Effector memory CD4-positive, alpha-beta T cell (primary cell): Measurements from ENCODE around the gene DSG2.

Experiments used
- DNase-seq, 3 donors: peaks; one replicate each; pipeline ENCODE4 v3.0.0-alpha.2; 2020
- H3K27ac ChIP-seq: 2 replicates; pipeline ENCODE4 v1.7.0; 2013; ENCODE audit warnings: mild to moderate bottlenecking, low read length, moderate library complexity; ENCODE audit not compliant: insufficient read depth, poor library complexity, severe bottlenecking
- H3K27me3 ChIP-seq: replicated peaks from 2 replicates; pipeline ENCODE4 v1.7.0; 2013; ENCODE audit warnings: mild to moderate bottlenecking, low read length; ENCODE audit not compliant: insufficient read depth, control insufficient read depth, poor library complexity, severe bottlenecking
- H3K36me3 ChIP-seq: 2 replicates; pipeline ENCODE4 v1.7.0; 2013; ENCODE audit warnings: mild to moderate bottlenecking, low read length, moderate library complexity; ENCODE audit not compliant: control insufficient read depth, insufficient read depth
- H3K4me1 ChIP-seq: 2 replicates; pipeline ENCODE4 v1.7.0; 2013; ENCODE audit warnings: low read length, mild to moderate bottlenecking; ENCODE audit not compliant: control insufficient read depth, insufficient read depth, poor library complexity, severe bottlenecking
- H3K4me3 ChIP-seq: 2 replicates; pipeline ENCODE4 v1.7.0; 2013; ENCODE audit warnings: low read length, low read depth, mild to moderate bottlenecking; ENCODE audit not compliant: insufficient read depth, poor library complexity, severe bottlenecking
- H3K9me3 ChIP-seq: 2 replicates; pipeline ENCODE4 v1.7.0; 2013; ENCODE audit warnings: mild to moderate bottlenecking, low read length, moderate library complexity; ENCODE audit not compliant: control insufficient read depth

DSG2 gene

DNA sequence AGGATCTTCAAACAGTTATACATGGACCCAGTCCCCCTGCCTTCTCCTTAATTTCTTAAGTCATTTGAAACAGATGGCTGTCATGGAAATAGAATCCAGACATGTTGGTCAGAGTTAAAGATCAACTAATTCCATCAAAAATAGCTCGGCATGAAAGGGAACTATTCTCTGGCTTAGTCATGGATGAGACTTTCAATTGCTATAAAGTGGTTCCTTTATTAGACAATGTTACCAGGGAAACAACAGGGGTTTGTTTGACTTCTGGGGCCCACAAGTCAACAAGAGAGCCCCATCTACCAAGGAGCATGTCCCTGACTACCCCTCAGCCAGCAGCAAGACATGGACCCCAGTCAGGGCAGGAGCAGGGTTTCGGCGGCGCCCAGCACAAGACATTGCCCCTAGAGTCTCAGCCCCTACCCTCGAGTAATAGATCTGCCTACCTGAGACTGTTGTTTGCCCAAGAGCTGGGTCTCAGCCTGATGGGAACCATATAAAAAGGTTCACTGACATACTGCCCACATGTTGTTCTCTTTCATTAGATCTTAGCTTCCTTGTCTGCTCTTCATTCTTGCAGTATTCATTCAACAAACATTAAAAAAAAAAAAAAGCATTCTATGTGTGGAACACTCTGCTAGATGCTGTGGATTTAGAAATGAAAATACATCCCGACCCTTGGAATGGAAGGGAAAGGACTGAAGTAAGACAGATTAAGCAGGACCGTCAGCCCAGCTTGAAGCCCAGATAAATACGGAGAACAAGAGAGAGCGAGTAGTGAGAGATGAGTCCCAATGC, 98.3 kb downstream of the DSG2 start:
- Histone ChIP-seq H3K36me3 (no peaks in the 10 kb centered on the region), H3K27me3 (no peaks in the 10 kb centered on the region), H3K27ac (no peak overlapping the region), H3K4me1 (no peaks in the 10 kb centered on the region), H3K9me3 (no peaks in the 10 kb centered on the region), H3K4me3 (no peak overlapping the region)
- DNase-seq = no peak

DNA sequence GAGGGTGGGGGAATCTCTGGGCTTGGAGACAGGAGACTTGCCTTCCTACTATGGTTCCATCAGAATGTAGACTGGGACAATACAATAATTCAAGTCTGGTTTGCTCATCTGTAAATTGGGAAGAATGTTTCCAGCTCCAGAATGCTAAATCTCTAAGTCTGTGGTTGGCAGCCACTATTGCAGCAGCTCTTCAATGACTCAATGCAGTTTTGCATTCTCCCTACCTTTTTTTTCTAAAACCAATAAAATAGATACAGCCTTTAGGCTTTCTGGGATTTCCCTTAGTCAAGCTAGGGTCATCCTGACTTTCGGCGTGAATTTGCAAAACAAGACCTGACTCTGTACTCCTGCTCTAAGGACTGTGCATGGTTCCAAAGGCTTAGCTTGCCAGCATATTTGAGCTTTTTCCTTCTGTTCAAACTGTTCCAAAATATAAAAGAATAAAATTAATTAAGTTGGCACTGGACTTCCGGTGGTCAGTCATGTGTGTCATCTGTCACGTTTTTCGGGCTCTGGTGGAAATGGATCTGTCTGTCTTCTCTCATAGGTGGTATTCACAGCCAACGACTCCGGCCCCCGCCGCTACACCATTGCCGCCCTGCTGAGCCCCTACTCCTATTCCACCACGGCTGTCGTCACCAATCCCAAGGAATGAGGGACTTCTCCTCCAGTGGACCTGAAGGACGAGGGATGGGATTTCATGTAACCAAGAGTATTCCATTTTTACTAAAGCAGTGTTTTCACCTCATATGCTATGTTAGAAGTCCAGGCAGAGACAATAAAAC, 100.2 kb downstream of the DSG2 start:
- Histone ChIP-seq H3K9me3 (no peaks in the 10 kb centered on the region), H3K27ac (no peak overlapping the region), H3K4me3 (no peak overlapping the region), H3K36me3 (no peaks in the 10 kb centered on the region), H3K4me1 (no peaks in the 10 kb centered on the region), H3K27me3 (no peaks in the 10 kb centered on the region)
- no peak for DNase-seq
